HT1080 (cell line): Measurements from ENCODE around the gene CCDC9B. TPM values are rescaled to one million over a fixed set of nuclear protein-coding genes. Genes with fewer than 3 reads are reported as not detected.

Source experiments
- DNase-seq: peaks from one replicate; pipeline ENCODE4 v3.0.0-alpha.2; 2015; ENCODE audit warnings: low read depth
- total RNA-seq: library from RNA; depleted of rRNA; stranded (reverse); fragments of >200 nt; shearing (Covaris generic); gene quantifications from 2 replicates; pipeline ENCODE4 v1.2.3, GENCODE V29; 2014

Gene CCDC9B
- total RNA-seq, 1 experiment from 2014 or later: 33.4 TPM

DNA sequence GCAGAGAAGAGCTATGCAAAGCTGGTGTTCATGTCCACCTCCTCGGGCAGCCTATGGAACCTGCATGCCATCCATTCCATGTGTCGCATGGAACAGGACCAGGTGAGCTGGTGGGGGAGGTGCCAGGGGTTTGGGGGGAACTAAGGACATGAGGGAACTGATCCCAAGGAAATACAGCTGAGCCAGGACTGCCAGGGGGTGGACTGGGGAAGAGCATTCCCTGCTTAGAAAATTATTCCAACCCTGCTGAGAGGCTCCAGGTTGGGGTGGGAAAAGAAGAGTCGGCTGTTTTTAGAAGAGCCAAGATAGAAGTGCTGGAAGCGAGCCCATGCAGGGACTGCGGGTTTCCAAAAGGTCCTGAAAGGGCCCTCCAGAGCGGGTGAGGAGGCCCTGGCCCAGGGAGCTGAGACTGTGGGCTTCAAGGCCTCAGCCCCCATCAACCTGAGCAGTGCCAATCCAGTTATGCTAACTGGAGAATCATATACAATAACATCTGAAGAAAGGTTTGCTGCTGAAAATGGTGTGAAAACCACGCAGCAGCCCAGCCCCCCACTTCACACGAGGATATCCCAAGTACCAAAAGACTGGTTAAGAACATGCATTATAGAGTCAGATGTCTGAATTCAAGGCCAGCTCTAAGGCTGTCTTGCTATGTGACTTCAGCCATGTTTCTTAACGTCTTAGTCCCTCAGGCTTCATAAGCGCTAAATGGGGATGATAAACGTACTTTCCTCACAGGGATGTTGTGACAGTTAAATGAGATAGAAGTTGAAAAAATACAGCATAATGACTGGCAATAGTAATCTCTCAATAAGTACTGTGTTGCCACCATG, 25.1 kb upstream of the CCDC9B start:
- no peak for DNase-seq

DNA sequence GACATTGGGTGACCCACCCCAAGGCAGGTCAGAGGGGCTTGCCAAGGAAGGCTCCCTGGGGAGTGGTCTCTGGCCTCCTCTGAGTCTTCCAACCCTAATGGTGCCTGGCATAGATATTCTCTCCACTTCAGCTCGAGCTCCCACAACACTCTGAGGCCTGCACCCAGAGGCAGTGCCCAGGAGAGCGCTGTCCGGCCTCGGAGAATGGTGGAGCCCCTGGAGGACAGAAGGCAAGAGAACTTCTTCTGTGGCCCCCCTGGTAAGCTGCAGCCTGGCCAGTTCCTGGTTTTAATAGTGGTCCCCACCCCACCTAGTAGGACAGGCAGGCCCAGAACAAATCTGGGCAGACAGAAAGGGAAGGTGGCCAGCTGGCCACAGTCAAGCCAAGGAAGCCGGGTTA, 24.3 kb upstream of the CCDC9B start:
- DNase-seq: no peak

DNA sequence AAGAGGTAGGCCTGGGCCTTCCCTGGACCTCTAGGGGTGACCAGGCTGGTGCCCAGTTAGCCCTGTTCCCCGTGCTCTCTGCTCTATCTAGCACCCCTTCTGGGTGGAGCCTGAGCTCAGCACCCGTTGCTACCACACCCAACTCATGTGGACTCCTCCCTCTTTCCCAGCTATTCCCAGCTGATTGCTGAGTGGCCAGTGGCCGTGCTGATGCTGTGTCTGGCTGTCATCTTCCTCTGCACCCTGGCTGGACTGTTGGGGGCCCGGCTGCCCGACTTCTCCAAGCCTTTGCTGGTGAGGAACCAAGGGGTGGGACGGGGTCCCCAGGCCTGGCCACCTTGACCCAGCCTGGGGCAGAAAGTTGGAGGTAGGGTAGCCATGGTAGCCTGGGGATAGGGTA, 23.5 kb upstream of the CCDC9B start:
- DNase-seq: no peak

- no peak for DNase-seq
Measured at GRCh38 chr15:40363611-40364010, 22.9 kb upstream of the CCDC9B start.

- no peak for DNase-seq
Measured at GRCh38 chr15:40361640-40362039, 20.9 kb upstream of the CCDC9B start.

DNA sequence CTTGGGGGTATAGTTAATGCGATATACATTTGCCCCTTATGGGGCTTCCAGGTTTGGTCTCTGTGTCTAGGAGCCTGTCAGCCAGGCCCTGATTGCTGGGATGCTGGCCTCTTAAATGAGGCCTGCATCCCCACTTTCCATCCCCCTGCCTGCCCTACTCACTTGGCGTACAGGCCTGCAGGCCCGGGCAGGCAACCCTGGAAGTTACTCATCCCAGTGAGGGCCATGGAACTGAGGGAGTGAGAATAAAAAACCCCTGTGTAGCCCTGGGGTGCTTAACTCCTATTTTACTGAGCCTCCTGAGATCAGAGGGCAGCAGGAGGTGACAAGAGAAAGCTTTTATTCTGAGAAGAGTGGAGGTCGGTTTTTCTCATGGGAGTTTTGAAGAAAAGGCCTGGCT, 19.3 kb upstream of the CCDC9B start:
- no peak for DNase-seq

DNA sequence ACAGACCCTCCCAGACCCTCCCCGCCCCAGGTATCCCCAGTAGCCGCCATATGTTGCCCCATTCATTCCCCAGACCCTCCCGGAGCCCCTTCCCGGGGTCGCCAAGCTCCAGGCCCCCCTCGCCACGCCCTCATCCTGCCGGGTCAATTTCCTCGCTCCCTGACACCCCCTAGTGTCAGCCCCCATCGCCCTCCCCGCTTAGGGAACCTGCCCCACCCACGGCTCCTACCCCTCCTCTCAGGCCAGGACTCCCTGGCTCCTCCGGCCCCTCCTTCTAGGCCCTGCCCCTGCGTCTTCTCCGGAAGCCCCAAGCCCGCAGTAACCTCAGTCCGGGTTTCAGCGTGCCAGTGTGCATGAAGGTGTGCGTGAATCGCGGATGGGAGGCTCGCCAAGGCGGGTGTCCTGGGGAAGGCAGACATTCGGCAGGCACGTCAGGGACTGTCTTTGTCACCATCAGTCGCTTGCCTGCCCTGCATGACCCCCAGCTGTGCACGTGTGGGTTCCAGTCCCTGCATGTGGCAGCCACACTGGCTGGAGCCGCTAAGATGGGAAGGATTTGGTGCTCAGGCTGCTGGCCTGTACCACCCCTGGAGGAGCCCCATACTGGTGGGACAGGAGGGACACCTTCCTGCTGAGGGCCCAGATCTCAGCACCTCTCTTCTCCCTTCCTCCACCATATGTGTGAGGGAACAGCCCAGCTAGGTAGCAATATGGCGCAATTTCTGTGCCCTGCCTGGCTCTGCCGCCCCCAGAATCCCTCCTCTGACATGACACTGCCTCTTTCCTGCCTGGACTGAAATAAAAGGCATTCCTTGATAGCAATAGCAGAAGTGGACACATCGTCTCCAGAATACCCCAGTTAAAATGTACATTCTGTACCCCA, 18.0 kb upstream of the CCDC9B start:
- DNase-seq: peak; percentile 41

DNA sequence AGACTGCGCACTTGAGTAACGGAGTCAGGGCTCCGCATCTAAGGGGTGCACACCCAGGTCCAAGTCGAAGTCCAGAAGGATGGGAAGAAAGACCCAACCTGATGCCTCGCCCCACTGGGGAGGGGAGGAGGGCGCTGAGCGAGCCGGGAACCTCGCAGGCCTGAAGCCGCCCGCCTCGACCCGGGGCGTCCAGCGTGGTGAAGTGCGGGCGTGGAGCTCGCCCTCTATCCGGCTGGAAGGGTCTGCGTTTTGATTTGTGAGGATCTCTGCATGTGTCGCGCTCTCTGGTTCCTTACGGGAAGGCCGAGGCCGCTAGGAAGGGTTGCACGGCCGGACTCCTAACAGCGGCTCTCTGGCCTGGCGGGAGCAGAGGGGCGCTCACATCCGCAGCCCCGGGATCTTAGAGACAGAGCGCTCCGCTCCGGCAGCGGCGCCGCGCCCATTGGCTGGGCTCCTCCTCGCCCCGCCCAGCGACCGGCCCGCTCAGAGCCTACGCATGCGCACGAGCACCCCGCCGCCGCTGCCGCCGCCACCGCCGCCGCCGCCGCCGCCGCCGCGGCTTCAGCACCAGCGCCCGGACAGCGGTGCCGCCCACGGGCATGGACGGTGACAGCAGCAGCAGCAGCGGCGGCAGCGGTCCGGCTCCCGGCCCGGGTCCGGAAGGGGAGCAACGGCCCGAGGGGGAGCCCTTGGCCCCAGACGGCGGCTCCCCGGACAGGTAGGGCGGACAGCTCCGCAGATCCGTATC, 17.2 kb upstream of the CCDC9B start, which contains the start of gene DISP2:
Gene DISP2 (plus strand): TSS at position 497 of the 748 bp plus-strand sequence. CDS start 103 bp downstream, at position 600.
- DNase-seq: peak; percentile 66

DNA sequence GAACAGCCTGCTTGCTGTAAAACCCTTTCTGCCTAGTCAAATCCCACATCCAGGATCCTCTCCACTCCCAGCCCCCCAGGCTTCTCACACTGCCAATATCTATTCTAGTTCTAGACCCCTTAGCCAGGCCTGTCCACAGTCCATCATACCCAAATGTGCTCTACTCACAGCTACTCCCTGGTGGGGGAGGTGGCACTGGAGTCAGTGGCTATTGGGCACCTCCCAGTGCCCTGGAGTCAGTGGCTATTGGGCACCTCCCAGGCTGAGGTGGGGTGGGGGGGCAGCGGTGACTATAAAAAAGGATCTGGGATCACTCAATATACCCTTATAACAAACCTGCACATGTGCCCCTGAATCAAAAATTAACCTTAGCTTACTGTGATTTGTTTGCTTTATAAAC, 16.5 kb upstream of the CCDC9B start:
- no peak for DNase-seq

DNA sequence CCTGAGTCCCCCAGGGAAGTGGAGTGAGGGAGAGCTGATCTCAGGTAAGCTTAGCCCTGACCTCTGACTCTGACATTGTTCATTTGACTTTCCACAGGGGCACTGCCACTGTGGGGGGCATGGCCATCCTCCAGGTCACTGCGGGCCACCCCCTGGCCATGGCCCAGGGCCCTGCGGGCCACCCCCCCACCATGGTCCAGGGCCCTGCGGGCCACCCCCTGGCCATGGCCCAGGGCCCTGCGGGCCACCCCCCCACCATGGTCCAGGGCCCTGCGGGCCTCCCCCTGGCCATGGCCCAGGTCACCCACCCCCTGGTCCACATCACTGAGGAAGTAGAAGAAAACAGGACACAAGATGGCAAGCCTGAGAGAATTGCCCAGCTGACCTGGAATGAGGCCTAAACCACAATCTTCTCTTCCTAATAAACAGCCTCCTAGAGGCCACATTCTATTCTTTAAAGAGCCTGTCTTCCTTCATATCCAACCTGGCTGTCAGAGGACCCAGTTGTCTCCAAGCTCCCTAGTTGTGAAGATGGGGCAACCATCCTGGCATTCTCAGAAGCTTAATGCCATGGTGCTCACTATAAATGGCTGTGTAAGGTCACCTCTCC, 15.3 kb upstream of the CCDC9B start:
- DNase-seq: no peak

GRCh38 chr15:40354408-40355171, 13.9 kb upstream of the CCDC9B start:
- peak; percentile 68 for DNase-seq

DNA sequence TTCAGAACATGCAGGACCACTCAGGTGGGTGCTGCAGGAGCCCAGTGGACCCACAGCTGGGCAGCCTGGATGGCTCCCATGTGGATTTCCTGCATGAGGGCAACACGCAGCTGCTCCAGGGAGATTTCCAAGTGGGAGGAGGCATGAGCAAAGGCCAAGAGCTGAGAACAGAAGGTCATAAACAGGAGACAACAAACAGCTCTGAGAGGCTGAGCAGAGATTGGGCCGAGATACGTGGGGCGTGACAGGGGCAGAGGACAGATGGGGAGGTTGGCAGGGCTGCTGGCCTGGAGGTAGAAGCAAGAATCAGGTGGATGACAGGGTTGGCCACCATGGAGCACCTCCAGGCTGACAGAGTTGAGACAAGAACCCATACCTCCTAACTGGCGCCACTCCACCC, 13.0 kb upstream of the CCDC9B start:
- no peak for DNase-seq

DNA sequence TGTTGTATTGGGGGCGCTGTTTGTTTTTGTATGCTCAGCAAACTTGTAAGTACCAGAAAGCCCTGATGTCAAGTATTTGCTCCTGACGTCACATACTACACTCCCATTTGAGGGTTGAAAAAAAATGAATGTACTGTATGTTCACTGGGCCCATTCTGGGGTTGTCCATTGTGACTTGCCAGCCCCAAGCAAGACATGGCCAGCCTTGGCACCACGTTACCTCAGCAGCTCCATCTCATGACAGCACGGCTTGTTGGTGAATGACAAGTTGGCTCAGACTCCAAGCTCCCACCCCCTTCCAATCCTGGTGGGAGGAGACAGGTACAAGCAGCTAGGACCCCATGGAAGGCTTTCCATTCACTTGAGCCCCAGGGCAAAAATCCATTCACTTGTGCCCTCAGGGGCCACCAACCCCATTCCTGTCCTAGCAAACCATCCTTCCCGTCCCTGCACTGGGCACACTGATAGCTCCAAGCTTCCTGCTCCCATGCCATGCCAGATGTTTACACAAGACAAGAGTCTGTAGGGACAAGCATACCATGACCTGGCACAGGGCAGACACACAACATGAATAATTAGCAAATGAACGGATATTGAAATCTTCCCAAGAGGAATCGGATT, 11.7 kb upstream of the CCDC9B start:
- no peak for DNase-seq

- DNase-seq: no peak
Measured at GRCh38 chr15:40349163-40349562, 8.4 kb upstream of the CCDC9B start.

- no peak for DNase-seq
Measured at GRCh38 chr15:40348474-40348870, 7.7 kb upstream of the CCDC9B start.

- no peak for DNase-seq
Measured at GRCh38 chr15:40347559-40348473, 7.1 kb upstream of the CCDC9B start.

GRCh38 chr15:40346579-40347558, 6.1 kb upstream of the CCDC9B start:
- no peak for DNase-seq
